Liver (tissue), 9 donors: ENCODE results near the gene UNC13C. TPM values are rescaled to one million over a fixed set of nuclear protein-coding genes. Genes with fewer than 3 reads are reported as not detected.

Experiments used
- DNase-seq: peaks from one replicate; pipeline ENCODE4 v3.0.0-alpha.2; 2017; ENCODE audit warnings: low spot score
- H3K27ac ChIP-seq, 2 donors: one replicate each; pipeline ENCODE4 v1.7.0; 2013; ENCODE audit warnings: inconsistent platforms in 2 of 2, low read length in 2 of 2, control low read depth in 1 of 2, low read depth in 1 of 2, mild to moderate bottlenecking in 1 of 2
- H3K27me3 ChIP-seq, 4 donors: one replicate each; pipeline versions ENCODE4 v1.6.1 to v1.7.0; 2013; ENCODE audit warnings: low read length in 3 of 4, inconsistent platforms in 1 of 4, mild to moderate bottlenecking in 1 of 4, moderate library complexity in 1 of 4; ENCODE audit not compliant: control insufficient read depth in 4 of 4, insufficient read depth in 4 of 4
- H3K36me3 ChIP-seq, 4 donors: one replicate each; pipeline versions ENCODE4 v1.6.1 to v1.7.0; 2013; ENCODE audit warnings: low read length in 3 of 4, mild to moderate bottlenecking in 3 of 4, low read depth in 1 of 4, moderate library complexity in 1 of 4; ENCODE audit not compliant: control insufficient read depth in 4 of 4, insufficient read depth in 3 of 4
- H3K4me1 ChIP-seq, 4 donors: one replicate each; pipeline versions ENCODE4 v1.6.1 to v1.7.0; 2013; ENCODE audit warnings: low read length in 3 of 4, mild to moderate bottlenecking in 3 of 4, moderate library complexity in 1 of 4; ENCODE audit not compliant: control insufficient read depth in 4 of 4, insufficient read depth in 4 of 4
- H3K4me3 ChIP-seq, 3 donors: one replicate each; pipeline versions ENCODE4 v1.6.1 to v1.7.0; 2013; ENCODE audit warnings: low read length in 3 of 3, control low read depth in 1 of 3, low read depth in 1 of 3, mild to moderate bottlenecking in 1 of 3
- H3K9ac ChIP-seq, 2 donors: one replicate each; pipeline ENCODE4 v1.7.0; 2013; ENCODE audit warnings: low read length in 2 of 2, mild to moderate bottlenecking in 2 of 2, moderate library complexity in 2 of 2, control low read depth in 1 of 2, low read depth in 1 of 2
- H3K9me3 ChIP-seq, 4 donors: one replicate each; pipeline versions ENCODE4 v1.6.1 to v1.7.0; 2013; ENCODE audit warnings: low read length in 3 of 4; ENCODE audit not compliant: control insufficient read depth in 4 of 4
- ATF3 ChIP-seq: IDR thresholded peaks from 2 replicates; pipeline ENCODE4 v1.6.1; 2016; ENCODE audit warnings: antibody characterized with exemption
- CTCF ChIP-seq: fragments of 150-350 bp; IDR thresholded peaks from 2 replicates; pipeline ENCODE4 v1.5.1; 2017; ENCODE audit warnings: improper control_type of control experiment, low read depth, low read length; ENCODE audit not compliant: missing input control
- EGR1 ChIP-seq, 2 donors: IDR thresholded peaks; 2 replicates each; pipeline ENCODE4 v1.6.1; 2016 to 2018; ENCODE audit warnings: antibody characterized with exemption in 2 of 2, low read depth in 2 of 2
- FOXA1 ChIP-seq: IDR thresholded peaks from 2 replicates; pipeline ENCODE4 v1.6.1; 2016; ENCODE audit warnings: antibody characterized with exemption
- GABPA ChIP-seq, 2 donors: IDR thresholded peaks in 1 of 2; conservative IDR thresholded peaks in 1 of 2; 2 replicates each; pipeline ENCODE4 v1.6.1; 2016; ENCODE audit warnings: antibody characterized with exemption in 2 of 2, mild to moderate bottlenecking in 1 of 2, moderate library complexity in 1 of 2
- HNF4A ChIP-seq, 2 donors: conservative IDR thresholded peaks; 2 replicates each; pipeline ENCODE4 v1.6.1; 2016; ENCODE audit warnings: antibody characterized with exemption in 2 of 2, mild to moderate bottlenecking in 2 of 2
- HNF4G ChIP-seq: IDR thresholded peaks from 2 replicates; pipeline ENCODE4 v1.6.1; 2016; ENCODE audit warnings: antibody characterized with exemption
- JUND ChIP-seq, 2 donors: IDR thresholded peaks; 2 replicates each; pipeline ENCODE4 v1.6.1; 2016; ENCODE audit warnings: antibody characterized with exemption in 2 of 2
- NR2F2 ChIP-seq: IDR thresholded peaks from 2 replicates; pipeline ENCODE4 v1.6.1; 2016; ENCODE audit warnings: antibody characterized with exemption
- RAD21 ChIP-seq, 2 donors: IDR thresholded peaks; 2 replicates each; pipeline ENCODE4 v1.6.1; 2016; ENCODE audit warnings: antibody characterized with exemption in 2 of 2, mild to moderate bottlenecking in 2 of 2
- REST ChIP-seq: IDR thresholded peaks from 2 replicates; pipeline ENCODE4 v1.6.1; 2016; ENCODE audit warnings: antibody characterized with exemption, mild to moderate bottlenecking
- SP1 ChIP-seq: IDR thresholded peaks from 2 replicates; pipeline ENCODE4 v1.6.1; 2018; ENCODE audit warnings: antibody characterized with exemption, mild to moderate bottlenecking
- TAF1 ChIP-seq: conservative IDR thresholded peaks from 2 replicates; pipeline ENCODE4 v1.6.1; 2016; ENCODE audit warnings: antibody characterized with exemption, mild to moderate bottlenecking
- YY1 ChIP-seq: IDR thresholded peaks from 2 replicates; pipeline ENCODE4 v1.6.1; 2016; ENCODE audit warnings: antibody characterized with exemption, mild to moderate bottlenecking
- ZBTB33 ChIP-seq: IDR thresholded peaks from 2 replicates; pipeline ENCODE4 v1.6.1; 2016; ENCODE audit warnings: antibody characterized with exemption
- WGBS: extraction: QIAGEN DNeasy Blood & Tissue Kit; methylation state at CpG from one replicate; pipeline ENCODE4 v1.1.7; 2013; 5-methylcytosine and 5-hydroxymethylcytosine counted together
- polyA plus RNA-seq, 2 donors: library from polyadenylated mRNA; stranded (reverse) in 1 of 2; unstranded in 1 of 2; fragments of 200-250 nt in 1 of 2; fragments of >200 nt in 1 of 2; fragmentation: Nextera tagmentation in 1 of 2; extraction: Ambion mirVana in 1 of 2; gene quantifications; one replicate each; pipeline versions ENCODE4 v1.2.1 to v1.2.3, GENCODE V29; 2013 to 2015
- total RNA-seq, 2 donors: library from RNA; depleted of rRNA; stranded (reverse); fragments of >200 nt; gene quantifications; one replicate each; pipeline ENCODE4 v1.2.3, GENCODE V29; 2014
- donor health status: healthy.
- donor health status: healthy.
- donor health status: healthy.
- donor health status: healthy.
- donor health status: healthy.

The UNC13C gene
- total and polyA plus RNA-seq, 4 donors = 0.19 TPM; not detected in 3

GRCh38 chr15:54017959-54018358 lies 39.7 kb downstream of the UNC13C start (continued):
- TF ChIP-seq CTCF (no peak), GABPA (IDR thresholded peaks at IDR 0.05 in 1 of 2, conservative IDR thresholded peaks at IDR 0.05 in 1 of 2) (no peak)

- TF ChIP-seq EGR1 (IDR thresholded peaks at IDR 0.05; ENCODE audit: low read depth in 2 of 2) = no peak
- TF ChIP-seq JUND (IDR thresholded peaks at IDR 0.05) = no peak
- TF ChIP-seq TAF1 = no peak
- TF ChIP-seq SP1 = no peak
- TF ChIP-seq HNF4G = no peak
- TF ChIP-seq CTCF = no peak
- TF ChIP-seq HNF4A (conservative IDR thresholded peaks at IDR 0.05) = no peak
- TF ChIP-seq ATF3 = no peak
- TF ChIP-seq YY1 = no peak
- TF ChIP-seq ZBTB33 = no peak
- TF ChIP-seq REST = no peak
- TF ChIP-seq NR2F2 = no peak
- no peak for TF ChIP-seq FOXA1
- no peak for TF ChIP-seq RAD21 (IDR thresholded peaks at IDR 0.05)
- TF ChIP-seq GABPA (IDR thresholded peaks at IDR 0.05 in 1 of 2, conservative IDR thresholded peaks at IDR 0.05 in 1 of 2) = no peak
- H3K4me3 ChIP-seq = no peak overlapping the region
- DNase-seq = no peak
- H3K36me3 ChIP-seq = no peaks in the 10 kb centered on the region
- no peak overlapping the region for H3K9ac ChIP-seq
- H3K4me1 ChIP-seq = no peaks in the 10 kb centered on the region
- WGBS = 78% methylated on average over 3 of the region's 3 CpGs
- no peak overlapping the region for H3K27ac ChIP-seq
- peaks cover 0 to 2% (median 0%) of the 10 kb centered on the region in 4 donors for H3K9me3 ChIP-seq
- no peaks in the 10 kb centered on the region for H3K27me3 ChIP-seq
Measured at GRCh38 chr15:54026258-54026657, 48.0 kb downstream of the UNC13C start.
